CD4-positive, alpha-beta T cell treated with Interleukin-15 for 4 hours (primary cell): Measurements from ENCODE around the gene INTS1.
"Not testable (repeated sequence)": the region's sequence is repeated elsewhere in the genome, so short reads cannot be mapped to it uniquely, and the experiment has no call there.

Experiments
- DNase-seq: peaks from one replicate; pipeline ENCODE4 v3.0.0-alpha.2; 2020; ENCODE audit warnings: low spot score

Gene INTS1

DNA sequence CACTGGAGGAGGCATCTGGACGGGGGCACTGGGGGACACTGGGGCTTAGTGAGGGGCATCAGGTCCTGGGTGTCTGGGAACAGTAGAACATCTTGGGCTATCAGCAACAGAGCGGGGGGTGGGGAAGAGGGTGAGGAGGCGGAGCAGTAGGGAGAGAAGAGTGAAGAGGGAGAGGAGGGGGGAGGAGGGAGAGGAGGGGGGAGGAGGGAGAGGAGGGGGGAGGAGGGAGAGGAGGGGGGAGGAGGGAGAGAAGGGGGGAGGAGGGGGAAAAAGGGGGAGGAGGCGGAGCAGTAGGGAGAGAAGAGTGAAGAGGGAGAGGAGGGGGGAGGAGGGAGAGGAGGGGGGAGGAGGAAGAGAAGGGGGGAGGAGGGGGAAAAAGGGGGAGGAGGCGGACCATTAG, 58.2 kb downstream of the INTS1 start:
- DNase-seq, result not testable (repeated sequence)

- DNase-seq, result no peak
Measured at GRCh38 chr7:1445341-1445740, 58.8 kb downstream of the INTS1 start.

DNA sequence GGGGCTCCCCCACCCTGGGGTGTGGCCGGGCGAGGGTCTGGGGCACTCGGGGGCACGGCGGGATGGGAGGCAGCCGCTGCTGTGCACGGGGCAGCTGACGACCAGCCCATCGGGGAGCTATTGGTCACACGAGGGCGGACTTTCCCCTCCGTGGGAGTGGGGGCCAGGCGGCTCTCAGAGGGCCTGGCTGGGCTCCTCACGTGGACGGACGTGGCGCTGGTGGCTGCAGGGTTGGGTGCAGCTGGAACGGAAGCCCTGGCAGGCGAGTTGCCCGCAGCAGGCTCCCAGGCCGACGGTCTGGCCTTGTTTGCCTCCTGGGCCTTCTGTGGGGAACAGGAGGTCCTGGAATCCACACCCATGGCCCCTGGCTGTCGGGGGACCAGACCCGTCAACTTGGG, 59.3 kb downstream of the INTS1 start:
- DNase-seq, result no peak

- DNase-seq, result no peak
Measured at GRCh38 chr7:1444214-1444924, 59.8 kb downstream of the INTS1 start.

- not testable (repeated sequence) for DNase-seq
Measured at GRCh38 chr7:1443587-1444200, 60.5 kb downstream of the INTS1 start.

DNA sequence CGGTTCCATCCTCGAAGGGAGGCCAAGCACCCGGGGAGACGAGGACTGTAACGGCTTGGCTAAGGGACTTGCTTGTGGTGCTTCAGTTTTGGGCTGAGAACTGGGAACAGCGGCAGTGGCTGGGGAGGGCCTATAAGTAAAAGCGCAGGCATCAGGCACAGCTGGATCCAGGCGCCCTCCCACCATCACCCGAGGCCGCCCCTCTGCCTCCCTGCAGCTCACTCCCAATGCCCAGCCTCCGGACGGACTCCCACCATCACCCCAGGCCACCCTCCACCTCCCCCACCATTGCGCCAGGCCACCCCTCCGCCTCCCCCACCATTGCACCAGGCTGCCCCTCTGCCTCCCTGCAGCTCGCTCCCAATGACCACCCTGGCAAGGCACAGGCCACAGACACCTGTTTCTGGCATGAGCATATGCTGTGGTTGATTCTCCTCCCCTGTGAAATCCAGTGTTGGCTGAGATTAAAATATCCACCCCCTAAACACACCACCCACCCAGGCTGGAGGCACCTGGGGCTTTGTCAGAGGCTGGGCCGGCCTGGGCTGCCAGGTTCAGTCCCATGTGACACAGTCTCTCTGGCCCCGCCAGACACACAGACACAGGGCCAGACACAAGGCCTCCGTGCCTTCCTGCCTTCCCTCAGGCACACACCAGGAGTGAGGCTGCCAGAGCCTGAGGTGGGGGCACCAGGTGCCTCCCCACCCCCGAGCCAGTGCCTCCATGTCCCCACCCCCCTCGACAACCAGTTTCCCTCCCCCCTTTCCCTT, 61.6 kb downstream of the INTS1 start:
- DNase-seq, result no peak

DNA sequence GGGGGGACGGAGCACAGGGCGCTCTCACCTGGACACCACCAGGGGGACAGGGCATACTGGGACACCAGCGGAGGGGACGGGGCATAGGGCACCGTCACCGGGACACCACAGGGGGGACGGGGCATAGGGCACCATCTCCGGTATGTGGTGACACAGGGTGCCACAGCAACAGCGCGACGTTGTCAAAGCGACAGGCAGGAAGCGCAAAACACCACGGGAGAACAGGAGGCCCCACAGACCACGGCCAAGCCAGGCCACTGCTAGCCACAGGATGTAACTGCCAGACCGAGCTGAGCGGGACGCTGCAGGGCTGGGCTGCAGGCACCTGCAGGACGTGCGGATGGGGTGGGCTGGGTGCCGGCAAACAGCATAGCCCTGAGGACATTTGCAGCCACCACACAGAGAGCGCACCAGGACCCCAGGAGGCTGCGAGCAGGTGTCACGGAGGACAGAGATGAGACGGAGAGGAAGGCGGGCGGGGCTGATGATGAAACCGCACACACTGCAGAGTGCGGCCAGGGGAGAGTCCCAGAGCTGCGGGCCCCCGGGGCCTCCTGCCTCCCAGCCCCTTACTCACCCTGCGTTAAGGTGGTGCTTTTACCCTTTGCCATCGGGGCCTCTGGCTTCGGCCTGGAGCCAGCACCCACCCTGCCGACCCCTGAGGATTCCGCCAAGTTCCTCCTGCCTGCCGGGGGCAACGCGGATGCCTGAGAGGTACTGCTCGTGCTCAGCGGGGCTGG, 62.4 kb downstream of the INTS1 start:
- no peak for DNase-seq

GRCh38 chr7:1440620-1441019, 63.6 kb downstream of the INTS1 start:
- no peak for DNase-seq

DNA sequence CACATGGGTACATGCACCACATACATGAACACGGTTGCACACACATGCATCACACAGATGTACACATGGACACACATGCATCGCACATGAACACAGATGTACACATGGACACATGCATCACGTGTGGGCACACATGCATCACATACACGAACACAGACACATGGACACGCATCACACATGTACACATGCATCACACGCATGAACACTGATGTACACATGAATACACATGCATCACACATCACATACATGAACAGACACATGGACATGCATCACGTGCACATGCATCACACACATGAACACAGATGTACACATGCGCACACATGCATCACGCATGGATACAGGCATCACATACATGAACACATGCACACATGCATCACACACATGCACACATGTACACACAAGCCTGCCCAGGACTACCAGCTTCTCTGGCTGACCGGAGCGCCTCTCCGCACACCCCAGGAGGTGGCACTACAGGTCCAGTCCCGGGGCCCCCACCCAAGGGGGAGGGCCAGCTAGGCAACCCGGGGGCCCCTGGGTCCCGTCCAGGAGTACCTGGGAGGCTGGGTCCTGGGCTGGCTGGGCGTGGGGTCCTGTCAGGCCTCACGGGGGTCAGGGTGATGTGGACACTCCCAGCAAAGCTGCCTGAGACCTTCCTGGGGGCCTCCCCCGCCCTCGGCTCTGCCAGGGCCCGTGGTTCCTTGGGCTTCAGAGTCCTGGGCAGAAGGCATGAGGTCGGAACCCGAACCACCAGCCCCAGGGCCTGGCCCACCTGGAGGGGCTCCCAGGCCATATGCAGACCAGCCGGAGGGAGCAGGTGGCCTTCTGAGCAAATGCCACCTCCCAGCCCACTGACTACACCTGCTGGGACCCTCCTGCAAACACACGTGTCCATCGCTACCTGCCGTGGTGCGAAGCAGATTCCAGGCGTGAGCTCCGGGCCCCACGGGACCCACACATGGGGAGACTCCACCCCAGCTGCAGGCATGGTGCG, 64.5 kb downstream of the INTS1 start:
- DNase-seq, result no peak

- no peak for DNase-seq
Measured at GRCh38 chr7:1438821-1439220, 65.4 kb downstream of the INTS1 start.

GRCh38 chr7:1438208-1438607, 66.0 kb downstream of the INTS1 start:
- DNase-seq, result no peak

GRCh38 chr7:1437155-1437880, 66.9 kb downstream of the INTS1 start:
- no peak for DNase-seq

- no peak for DNase-seq
Measured at GRCh38 chr7:1436608-1437007, 67.6 kb downstream of the INTS1 start.

DNA sequence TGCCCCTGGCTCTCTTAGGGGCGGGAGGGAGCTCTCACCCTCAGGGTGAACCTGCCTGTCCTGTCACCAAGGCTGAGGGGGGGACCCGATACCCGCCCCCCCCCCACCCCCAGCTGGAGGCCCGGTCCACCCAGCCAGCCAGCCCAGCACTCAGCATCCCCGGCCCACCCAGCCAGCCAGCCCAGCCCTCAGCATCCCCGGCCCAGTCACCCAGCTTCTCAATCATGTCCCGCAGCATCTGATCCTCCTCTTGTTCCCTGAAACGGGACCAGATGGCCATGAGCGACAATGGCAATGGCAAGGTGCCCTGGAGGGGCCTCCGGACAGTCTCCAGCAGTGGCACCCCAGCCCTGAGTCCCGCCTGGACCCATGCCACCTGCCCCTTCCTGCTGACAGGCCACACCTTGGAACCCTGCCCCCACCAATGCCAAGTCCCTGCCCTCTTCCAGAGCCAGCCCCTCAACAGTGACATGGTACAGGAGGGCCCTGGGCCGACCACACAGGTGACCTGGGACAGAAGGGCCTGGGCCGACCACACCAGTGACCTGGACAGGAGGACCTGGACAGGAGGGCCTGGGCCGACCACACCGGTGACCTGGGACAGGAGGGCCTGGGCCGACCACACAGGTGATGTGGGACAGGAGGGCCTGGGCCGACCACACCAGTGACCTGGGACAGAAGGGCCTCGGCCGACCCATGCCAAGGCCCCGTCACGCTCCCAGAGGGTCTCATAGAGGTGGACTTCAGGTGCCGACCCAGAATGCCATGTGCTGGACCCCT, 69.1 kb downstream of the INTS1 start:
- DNase-seq, result no peak

DNA sequence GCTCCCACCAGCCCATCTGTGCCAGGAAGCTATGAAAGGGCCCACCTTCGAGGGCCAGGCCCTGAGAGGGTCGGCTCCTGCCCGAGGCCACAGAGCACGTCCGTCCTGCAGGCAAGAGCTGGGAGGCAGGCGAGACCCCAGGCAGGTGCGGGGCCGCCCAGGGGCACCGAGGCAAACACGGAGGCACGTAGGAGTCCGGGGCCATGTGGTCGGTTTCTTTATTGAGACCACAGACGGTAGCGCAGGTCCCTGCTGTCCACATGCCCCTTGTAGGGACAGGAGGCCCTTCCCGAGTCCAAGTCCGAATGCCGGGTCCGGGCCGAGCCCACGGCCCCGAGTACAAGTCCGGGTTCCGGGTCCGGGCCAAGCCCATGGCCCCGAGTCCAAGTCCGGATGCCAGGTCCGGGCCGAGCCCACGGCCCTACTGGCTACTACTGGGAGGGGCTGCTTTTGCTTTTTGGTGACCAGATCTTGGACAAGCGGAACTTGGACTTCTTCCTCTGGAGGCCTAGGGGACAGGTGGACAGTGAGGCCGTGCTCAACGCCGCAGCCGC, 69.9 kb downstream of the INTS1 start:
- DNase-seq, result no peak

DNA sequence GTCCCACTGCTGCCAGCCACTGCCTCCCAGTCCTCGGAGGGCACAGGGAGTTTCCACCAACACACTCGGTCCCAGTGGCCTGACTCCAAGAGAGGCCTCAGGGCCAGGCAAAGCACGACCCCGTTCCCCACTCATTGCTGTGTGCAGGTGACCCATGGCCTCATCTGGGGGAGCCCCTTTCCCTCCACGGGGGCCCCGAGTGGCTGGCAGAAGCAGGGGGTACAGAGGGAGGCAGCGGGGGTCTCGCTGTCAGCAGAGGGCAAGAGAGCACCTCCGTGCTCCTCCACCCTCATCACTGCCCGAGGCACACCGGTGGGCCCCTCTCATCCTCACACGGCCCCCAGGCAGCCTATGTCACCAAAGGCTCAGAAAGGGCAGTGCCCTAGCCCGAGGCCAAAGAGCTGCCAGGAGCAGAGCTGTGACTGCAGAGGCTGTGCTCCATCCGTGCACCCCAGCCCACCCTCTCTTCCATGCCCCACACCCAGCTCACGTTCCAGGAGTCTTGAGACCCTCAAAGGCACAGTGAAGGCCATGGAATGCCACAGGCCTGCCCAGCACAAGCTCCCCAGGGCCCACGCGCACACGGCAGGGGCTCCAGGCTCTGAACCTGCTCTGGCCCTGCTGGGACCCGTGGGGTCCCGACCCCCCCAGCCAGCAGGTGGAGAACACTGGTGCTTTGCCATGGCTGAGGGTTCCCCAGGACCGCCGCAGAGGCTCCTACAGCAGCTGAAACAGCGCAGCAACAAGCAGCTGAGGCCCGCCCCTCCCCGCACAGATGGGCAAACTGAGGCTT, 70.9 kb downstream of the INTS1 start:
- no peak for DNase-seq

DNA sequence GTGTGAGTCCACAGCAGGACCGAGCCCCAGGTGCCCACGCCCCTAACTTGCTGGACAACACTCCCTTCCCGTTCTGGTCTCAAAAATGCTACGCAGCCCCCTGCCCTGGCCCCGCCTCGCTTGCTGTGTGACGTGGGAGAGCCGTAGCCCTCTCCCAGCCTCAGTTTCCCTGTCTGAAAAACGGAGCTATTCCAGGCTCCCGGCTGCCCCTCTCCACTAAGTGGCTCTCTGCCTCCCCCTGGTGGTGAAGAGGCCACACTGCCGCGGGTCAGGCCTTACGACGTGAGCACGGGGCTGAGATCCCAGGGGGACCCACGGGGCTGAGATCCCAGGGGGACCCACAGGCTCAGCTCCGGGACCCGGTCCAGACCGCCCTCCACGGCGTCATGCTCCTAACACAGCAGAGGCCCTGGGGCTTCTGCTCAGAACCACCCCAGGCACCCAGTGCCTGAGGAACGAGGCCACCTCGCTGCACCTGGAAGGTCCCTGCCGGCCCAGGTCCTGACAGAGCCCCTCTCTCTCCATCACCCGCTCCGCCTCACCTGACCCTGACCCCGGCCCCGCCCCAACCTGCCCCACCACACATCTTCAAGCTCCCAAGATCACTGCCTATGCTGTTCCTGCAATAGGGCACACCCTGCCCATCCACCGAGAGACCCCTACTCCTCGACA, 71.6 kb downstream of the INTS1 start:
- peak; percentile 78 for DNase-seq
